H9 (cell line): ENCODE measurements around the gene PRKCA. TPM values are rescaled to one million over a fixed set of nuclear protein-coding genes. Genes with fewer than 3 reads are reported as not detected.

Experiments
- DNase-seq: peaks from one replicate; pipeline ENCODE4 v3.0.0-alpha.2; 2017
- H2AFZ ChIP-seq: one replicate; pipeline ENCODE4 v1.6.1; 2013; ENCODE audit warnings: mild to moderate bottlenecking, low read length, control low read depth, moderate library complexity
- H2AK5ac ChIP-seq: 2 replicates; pipeline ENCODE4 v1.6.1; 2013; ENCODE audit warnings: low read length, control low read depth, mixed read lengths; ENCODE audit not compliant: insufficient read length
- H2BK120ac ChIP-seq: one replicate; pipeline ENCODE4 v1.6.1; 2013; ENCODE audit warnings: low read depth, mild to moderate bottlenecking, low read length, control low read depth, inconsistent platforms; ENCODE audit not compliant: poor library complexity, severe bottlenecking
- H2BK12ac ChIP-seq: 2 replicates; pipeline ENCODE4 v1.6.1; 2013; ENCODE audit warnings: low read length, control low read depth, mixed read lengths, low read depth; ENCODE audit not compliant: insufficient read length
- H2BK15ac ChIP-seq: 2 replicates; pipeline ENCODE4 v1.6.1; 2013; ENCODE audit warnings: low read depth, low read length, control low read depth
- H2BK20ac ChIP-seq: one replicate; pipeline ENCODE4 v1.6.1; 2013; ENCODE audit warnings: low read depth, mild to moderate bottlenecking, low read length, control low read depth, inconsistent platforms; ENCODE audit not compliant: poor library complexity, severe bottlenecking
- H2BK5ac ChIP-seq: 2 replicates; pipeline ENCODE4 v1.6.1; 2013; ENCODE audit warnings: low read length, control low read depth, mixed read lengths; ENCODE audit not compliant: insufficient read length
- H3K14ac ChIP-seq: 2 replicates; pipeline ENCODE4 v1.6.1; 2013; ENCODE audit warnings: low read length, control low read depth; ENCODE audit not compliant: insufficient read depth
- H3K18ac ChIP-seq: 2 replicates; pipeline ENCODE4 v1.6.1; 2013; ENCODE audit warnings: low read depth, mild to moderate bottlenecking, mixed read lengths, low read length, control low read depth; ENCODE audit not compliant: insufficient read length
- H3K23ac ChIP-seq: 2 replicates; pipeline ENCODE4 v1.6.1; 2013; ENCODE audit warnings: low read length, control low read depth, mixed read lengths, low read depth; ENCODE audit not compliant: insufficient read length
- H3K23me2 ChIP-seq: 2 replicates; pipeline ENCODE4 v1.6.1; 2013; ENCODE audit warnings: low read depth, mild to moderate bottlenecking, mixed read lengths, low read length, control low read depth; ENCODE audit not compliant: insufficient read length, poor library complexity, severe bottlenecking
- H3K27ac ChIP-seq: 2 replicates; pipeline ENCODE4 v1.5.1; 2013; ENCODE audit warnings: low read length, control low read depth, mixed read lengths, low read depth; ENCODE audit not compliant: insufficient read length
- H3K27me3 ChIP-seq: 2 replicates; pipeline ENCODE4 v1.6.1; 2013; ENCODE audit warnings: low read length, control low read depth, inconsistent platforms; ENCODE audit not compliant: insufficient read depth
- H3K4ac ChIP-seq: 2 replicates; pipeline ENCODE4 v1.6.1; 2013; ENCODE audit warnings: low read depth, mild to moderate bottlenecking, control low read depth, inconsistent platforms, low read length, moderate library complexity
- H3K4me1 ChIP-seq: 2 replicates; pipeline ENCODE4 v1.6.1; 2013; ENCODE audit warnings: low read length, control low read depth, inconsistent platforms; ENCODE audit not compliant: insufficient read depth
- H3K4me2 ChIP-seq: 2 replicates; pipeline ENCODE4 v1.6.1; 2013; ENCODE audit warnings: low read length, control low read depth, mixed read lengths; ENCODE audit not compliant: insufficient read length, insufficient read depth
- H3K56ac ChIP-seq: 2 replicates; pipeline ENCODE4 v1.6.1; 2013; ENCODE audit warnings: low read depth, mild to moderate bottlenecking, mixed read lengths, low read length, control low read depth; ENCODE audit not compliant: insufficient read length
- H3K79me1 ChIP-seq: 2 replicates; pipeline ENCODE4 v1.6.1; 2013; ENCODE audit warnings: low read depth, mild to moderate bottlenecking, moderate library complexity, low read length, control low read depth, inconsistent platforms; ENCODE audit not compliant: insufficient read depth, poor library complexity, severe bottlenecking
- H3K79me2 ChIP-seq: 2 replicates; pipeline ENCODE4 v1.6.1; 2013; ENCODE audit warnings: low read length, control low read depth, inconsistent platforms; ENCODE audit not compliant: insufficient read depth
- H3K9ac ChIP-seq: 2 replicates; pipeline ENCODE4 v1.6.1; 2013; ENCODE audit warnings: low read length, control low read depth, mixed read lengths; ENCODE audit not compliant: insufficient read length; ENCODE audit errors: extremely low read depth
- H3K9me3 ChIP-seq: one replicate; pipeline ENCODE4 v1.6.1; 2013; ENCODE audit warnings: low read depth, low read length, inconsistent platforms; ENCODE audit not compliant: control insufficient read depth
- H3T11ph ChIP-seq: one replicate; pipeline ENCODE4 v1.6.1; 2013; ENCODE audit warnings: mild to moderate bottlenecking, low read length, control low read depth, inconsistent platforms
- H4K20me1 ChIP-seq: one replicate; pipeline ENCODE4 v1.6.1; 2013; ENCODE audit not compliant: control insufficient read depth, insufficient read length, insufficient read depth
- H4K5ac ChIP-seq: 2 replicates; pipeline ENCODE4 v1.6.1; 2013; ENCODE audit warnings: low read depth, mild to moderate bottlenecking, mixed read lengths, low read length, control low read depth; ENCODE audit not compliant: insufficient read length
- H4K8ac ChIP-seq: replicated peaks from 2 replicates; pipeline ENCODE4 v1.6.1; 2013; ENCODE audit warnings: low read length, control low read depth, mixed read lengths, low read depth; ENCODE audit not compliant: insufficient read length
- H4K91ac ChIP-seq: 2 replicates; pipeline ENCODE4 v1.6.1; 2013; ENCODE audit warnings: low read depth, mild to moderate bottlenecking, moderate library complexity, mixed read lengths, low read length, control low read depth; ENCODE audit not compliant: insufficient read length
- H3K27ac Mint-ChIP-seq, 3 experiments: 2 replicates in 2 of 3; 3 replicates in 1 of 3; pipeline ENCODE4 v1.8.0; 2020 to 2021; ENCODE audit warnings: mixed read lengths in 3 of 3, mild to moderate bottlenecking in 1 of 3, moderate library complexity in 1 of 3
- H3K27me3 Mint-ChIP-seq: 2 replicates; pipeline ENCODE4 v1.8.0; 2021; ENCODE audit warnings: low read depth, mild to moderate bottlenecking, moderate library complexity, mixed read lengths
- H3K36me3 Mint-ChIP-seq, 3 experiments: 2 replicates in 2 of 3; 3 replicates in 1 of 3; pipeline ENCODE4 v1.8.0; 2020 to 2021; ENCODE audit warnings: low read depth in 3 of 3, mixed read lengths in 3 of 3; ENCODE audit not compliant: insufficient read depth in 1 of 3
- H3K4me1 Mint-ChIP-seq, 2 experiments: 2 replicates each; pipeline ENCODE4 v1.8.0; 2020; ENCODE audit warnings: mixed read lengths in 2 of 2
- H3K4me3 Mint-ChIP-seq, 2 experiments: 2 replicates in 1 of 2; 3 replicates in 1 of 2; pipeline ENCODE4 v1.8.0; 2020 to 2021; ENCODE audit warnings: mild to moderate bottlenecking in 2 of 2, mixed read lengths in 2 of 2, moderate library complexity in 1 of 2
- H3K9me3 Mint-ChIP-seq, 2 experiments: 2 replicates in 1 of 2; 3 replicates in 1 of 2; pipeline ENCODE4 v1.8.0; 2020; ENCODE audit warnings: mild to moderate bottlenecking in 2 of 2, mixed read lengths in 2 of 2, moderate library complexity in 1 of 2
- WGBS: extraction: QIAGEN DNeasy Blood & Tissue Kit; methylation state at CpG from one replicate; pipeline ENCODE4 v1.1.7; 2013; ENCODE audit warnings: missing lambda C conversion rate, low lambda C conversion rate, mixed read lengths; ENCODE audit not compliant: insufficient read length; ENCODE audit errors: extremely low coverage; 5-methylcytosine and 5-hydroxymethylcytosine counted together
- total RNA-seq: library from RNA; stranded (reverse); gene quantifications from 2 replicates; pipeline ENCODE4 v1.2.1, GENCODE V29; 2021
- TF ChIP-seq, protein P1 (sequence below): fragments of 200-600 bp; sonication (generic); conservative IDR thresholded peaks from 3 replicates; pipeline ENCODE4 v1.8.0; 2021; ENCODE audit warnings: antibody characterized with exemption, mild to moderate bottlenecking

Gene PRKCA
- total RNA-seq, 1 experiment from 2014 or later: 10.5 TPM

GRCh38 chr17:66538776-66539175, 236.4 kb downstream of the PRKCA start:
- peaks cover 43 to 57% of the 10 kb centered on the region in 2 experiments for H3K4me1 Mint-ChIP-seq

More at GRCh38 chr17:66538776-66539175, 236.4 kb downstream of the PRKCA start:
- Mint-ChIP-seq H3K9me3 (no peaks in the 10 kb centered on the region; a peak in 1 of 5 replicates), H3K36me3 (no peaks in the 10 kb centered on the region), H3K27me3 (no peaks in the 10 kb centered on the region; the same call in 1 of the 2 replicates), H3K27ac (peak overlapping the region in 1 of 3 experiments; percentile 40; a peak in 1 of 7 replicates), H3K4me3 (no peak overlapping the region)
- no peak for DNase-seq
- H4K20me1 ChIP-seq: no peaks in the 10 kb centered on the region
- no peaks in the 10 kb centered on the region; the same call in 1 of the 2 replicates for H3K79me2 ChIP-seq
- no peak overlapping the region for H3K23ac ChIP-seq
- H3K27ac ChIP-seq: no peak overlapping the region
- H3K27me3 ChIP-seq: no peaks in the 10 kb centered on the region
- no peak overlapping the region for H3K9ac ChIP-seq
- H2AFZ ChIP-seq: no peak overlapping the region
- H2BK120ac ChIP-seq: no peak overlapping the region
- TF ChIP-seq, protein P1, sequence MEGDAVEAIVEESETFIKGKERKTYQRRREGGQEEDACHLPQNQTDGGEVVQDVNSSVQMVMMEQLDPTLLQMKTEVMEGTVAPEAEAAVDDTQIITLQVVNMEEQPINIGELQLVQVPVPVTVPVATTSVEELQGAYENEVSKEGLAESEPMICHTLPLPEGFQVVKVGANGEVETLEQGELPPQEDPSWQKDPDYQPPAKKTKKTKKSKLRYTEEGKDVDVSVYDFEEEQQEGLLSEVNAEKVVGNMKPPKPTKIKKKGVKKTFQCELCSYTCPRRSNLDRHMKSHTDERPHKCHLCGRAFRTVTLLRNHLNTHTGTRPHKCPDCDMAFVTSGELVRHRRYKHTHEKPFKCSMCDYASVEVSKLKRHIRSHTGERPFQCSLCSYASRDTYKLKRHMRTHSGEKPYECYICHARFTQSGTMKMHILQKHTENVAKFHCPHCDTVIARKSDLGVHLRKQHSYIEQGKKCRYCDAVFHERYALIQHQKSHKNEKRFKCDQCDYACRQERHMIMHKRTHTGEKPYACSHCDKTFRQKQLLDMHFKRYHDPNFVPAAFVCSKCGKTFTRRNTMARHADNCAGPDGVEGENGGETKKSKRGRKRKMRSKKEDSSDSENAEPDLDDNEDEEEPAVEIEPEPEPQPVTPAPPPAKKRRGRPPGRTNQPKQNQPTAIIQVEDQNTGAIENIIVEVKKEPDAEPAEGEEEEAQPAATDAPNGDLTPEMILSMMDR: no peak
- H2BK20ac ChIP-seq: no peak overlapping the region
- no peak overlapping the region for H2BK15ac ChIP-seq
- no peak overlapping the region for H4K5ac ChIP-seq
- H4K91ac ChIP-seq: no peak overlapping the region
- H3K23me2 ChIP-seq: no peaks in the 10 kb centered on the region
- no peaks in the 10 kb centered on the region; the same call in 1 of the 2 replicates for H3K4me1 ChIP-seq
- H3K9me3 ChIP-seq: no peaks in the 10 kb centered on the region
- H3K4me2 ChIP-seq: no peak overlapping the region
- H3T11ph ChIP-seq: no peak overlapping the region
- no peak overlapping the region for H2BK5ac ChIP-seq
- H3K18ac ChIP-seq: no peak overlapping the region
- H3K56ac ChIP-seq: no peak overlapping the region
- no peak overlapping the region for H2AK5ac ChIP-seq
- no peaks in the 10 kb centered on the region for H3K79me1 ChIP-seq
- H4K8ac ChIP-seq: no peak overlapping the region
- no CpG with 5 or more reads among the region's 5 CpGs for WGBS
- H3K4ac ChIP-seq: no peak overlapping the region
- H2BK12ac ChIP-seq: no peak overlapping the region
- H3K14ac ChIP-seq: no peak overlapping the region
